Neural cell (in vitro differentiated cells): ENCODE results near the gene SEPTIN2. TPM values are rescaled to one million over a fixed set of nuclear protein-coding genes. Genes with fewer than 3 reads are reported as not detected.

Source experiments
- H2AFZ ChIP-seq: fragments of 200-600, 300-800 bp; sonication (generic), shearing (Covaris generic); 2 replicates; pipeline ENCODE4 v1.6.0; 2014; ENCODE audit warnings: low read depth, mild to moderate bottlenecking, antibody characterized with exemption, low read length, moderate library complexity
- H3F3A ChIP-seq: fragments of 200-600 bp; shearing (Covaris generic); 2 replicates; pipeline ENCODE4 v1.6.1; 2016; ENCODE audit warnings: mild to moderate bottlenecking, moderate library complexity, mixed read lengths, antibody characterized with exemption, low read length; ENCODE audit not compliant: insufficient read depth, poor library complexity, severe bottlenecking
- H3K27ac ChIP-seq: fragments of 200-600, 300-800 bp; sonication (generic), shearing (Covaris generic); 2 replicates; pipeline ENCODE4 v1.5.1; 2014; ENCODE audit warnings: mild to moderate bottlenecking, low read length, moderate library complexity
- H3K27me3 ChIP-seq: fragments of 300-800, 200-600 bp; sonication (generic), shearing (Covaris generic); 2 replicates; pipeline ENCODE4 v1.6.0; 2014; ENCODE audit warnings: mild to moderate bottlenecking, low read depth, low read length, moderate library complexity; ENCODE audit not compliant: insufficient read depth
- H3K36me3 ChIP-seq: fragments of 300-800, 200-600 bp; sonication (generic), shearing (Covaris generic); 2 replicates; pipeline ENCODE4 v1.5.1; 2014; ENCODE audit warnings: mild to moderate bottlenecking, antibody characterized with exemption, low read length, moderate library complexity; ENCODE audit not compliant: insufficient read depth
- H3K4me2 ChIP-seq: fragments of 300-800, 200-600 bp; sonication (generic), shearing (Covaris generic); 2 replicates; pipeline ENCODE4 v1.6.0; 2014; ENCODE audit warnings: mild to moderate bottlenecking, low read length
- H3K4me3 ChIP-seq: fragments of 300-800, 200-600 bp; sonication (generic), shearing (Covaris generic); 2 replicates; pipeline ENCODE4 v1.5.1; 2014; ENCODE audit warnings: mild to moderate bottlenecking, low read length, moderate library complexity
- H3K79me2 ChIP-seq: fragments of 200-600 bp; shearing (Covaris generic); replicated peaks from 2 replicates; pipeline ENCODE4 v1.6.0; 2014; ENCODE audit warnings: mild to moderate bottlenecking, low read length, moderate library complexity; ENCODE audit not compliant: insufficient read depth
- H3K9ac ChIP-seq: fragments of 300-800, 200-600 bp; sonication (generic), shearing (Covaris generic); 2 replicates; pipeline ENCODE4 v1.6.1; 2016; ENCODE audit warnings: mild to moderate bottlenecking, low read length, mixed read lengths
- H3K9me2 ChIP-seq: fragments of 200-600 bp; shearing (Covaris generic); 2 replicates; pipeline ENCODE4 v1.6.1; 2016; ENCODE audit warnings: mild to moderate bottlenecking, low read length, mixed read lengths; ENCODE audit not compliant: insufficient read depth
- H3K9me3 ChIP-seq: fragments of 200-600, 300-800 bp; sonication (generic), shearing (Covaris generic); 2 replicates; pipeline ENCODE4 v1.6.1; 2016; ENCODE audit warnings: mild to moderate bottlenecking, mixed run types, low read length, moderate library complexity, mixed read lengths
- H4K20me1 ChIP-seq: fragments of 200-600 bp; shearing (Covaris generic); 2 replicates; pipeline ENCODE4 v1.6.1; 2016; ENCODE audit warnings: mild to moderate bottlenecking, mixed run types; ENCODE audit not compliant: insufficient read depth
- CTCF ChIP-seq: fragments of 450-650 bp; IDR thresholded peaks from 2 replicates; pipeline ENCODE4 v1.5.1; 2014; ENCODE audit warnings: antibody characterized with exemption, mild to moderate bottlenecking, moderate library complexity; ENCODE audit not compliant: poor library complexity, severe bottlenecking
- EP300 ChIP-seq: fragments of 450-650 bp; conservative IDR thresholded peaks from 2 replicates; pipeline ENCODE4 v1.6.1; 2014; ENCODE audit warnings: antibody characterized with exemption, mild to moderate bottlenecking, moderate library complexity; ENCODE audit not compliant: poor library complexity, severe bottlenecking
- EZH2 ChIP-seq: fragments of 200-600, 300-800 bp; shearing (Covaris generic), sonication (generic); IDR thresholded peaks from 2 replicates; pipeline ENCODE4 v1.6.1; 2014; ENCODE audit warnings: antibody characterized with exemption, low read length, borderline replicate concordance, mild to moderate bottlenecking; ENCODE audit not compliant: insufficient read depth, poor library complexity, severe bottlenecking
- MXI1 ChIP-seq: fragments of 450-650 bp; conservative IDR thresholded peaks from 2 replicates; pipeline ENCODE4 v1.6.1; 2014; ENCODE audit warnings: antibody characterized with exemption, mild to moderate bottlenecking; ENCODE audit not compliant: poor library complexity, severe bottlenecking
- POLR2AphosphoS5 ChIP-seq: IDR thresholded peaks from 2 replicates; pipeline ENCODE4 v1.6.1; 2012
- RAD21 ChIP-seq: fragments of 450-650 bp; conservative IDR thresholded peaks from 2 replicates; pipeline ENCODE4 v1.6.1; 2014; ENCODE audit warnings: antibody characterized with exemption, mild to moderate bottlenecking, moderate library complexity
- REST ChIP-seq: IDR thresholded peaks from 2 replicates; pipeline ENCODE4 v1.6.1; 2012; ENCODE audit warnings: borderline replicate concordance
- SMC3 ChIP-seq: fragments of 450-650 bp; conservative IDR thresholded peaks from 2 replicates; pipeline ENCODE4 v1.6.1; 2014; ENCODE audit warnings: antibody characterized with exemption, mild to moderate bottlenecking, moderate library complexity; ENCODE audit not compliant: poor library complexity
- TAF1 ChIP-seq: IDR thresholded peaks from 2 replicates; pipeline ENCODE4 v1.6.1; 2012; ENCODE audit warnings: low read depth
- polyA plus RNA-seq: library from polyadenylated mRNA; depleted of rRNA; stranded (reverse); fragments of >200 nt; gene quantifications from 2 replicates; pipeline ENCODE4 v1.2.3, GENCODE V29; 2014

SEPTIN2 gene
- polyA plus RNA-seq, 1 donor from 2014 or later: 467 TPM

GRCh38 chr2:241269707-241270520 is 45.8 kb upstream of the SEPTIN2 start:
- Histone ChIP-seq H2AFZ (no peak overlapping the region), H4K20me1 (no peaks in the 10 kb centered on the region), H3K9me2 (no peaks in the 10 kb centered on the region), H3K79me2 (peaks cover 9% of the 10 kb centered on the region), H3K4me3 (no peak overlapping the region), H3K4me2 (no peak overlapping the region), H3K36me3 (no peaks in the 10 kb centered on the region), H3F3A (no peaks in the 10 kb centered on the region), H3K27ac (no peak overlapping the region), H3K27me3 (no peaks in the 10 kb centered on the region), H3K9me3 (no peaks in the 10 kb centered on the region), H3K9ac (no peak overlapping the region)
- no peak for TF ChIP-seq RAD21
- TF ChIP-seq SMC3: no peak
- no peak for TF ChIP-seq EZH2
- no peak for TF ChIP-seq REST
- TF ChIP-seq EP300: no peak
- TF ChIP-seq POLR2AphosphoS5: no peak
- no peak for TF ChIP-seq TAF1
- no peak for TF ChIP-seq CTCF

- H3K36me3 ChIP-seq: no peaks in the 10 kb centered on the region
- no peaks in the 10 kb centered on the region for H4K20me1 ChIP-seq
- H2AFZ ChIP-seq: no peak overlapping the region
- H3K27ac ChIP-seq: no peak overlapping the region
- H3K9ac ChIP-seq: no peak overlapping the region
- H3K27me3 ChIP-seq: no peaks in the 10 kb centered on the region
- H3K4me3 ChIP-seq: no peak overlapping the region
- H3K9me3 ChIP-seq: no peaks in the 10 kb centered on the region
- no peaks in the 10 kb centered on the region for H3K9me2 ChIP-seq
- peaks cover 9% of the 10 kb centered on the region for H3K79me2 ChIP-seq
- TF ChIP-seq POLR2AphosphoS5 (no peak), MXI1 (no peak), RAD21 (no peak)
- H3F3A ChIP-seq: no peaks in the 10 kb centered on the region
- no peak overlapping the region for H3K4me2 ChIP-seq
Measured at GRCh38 chr2:241270531-241270930, 45.2 kb upstream of the SEPTIN2 start.
